Omental fat pad (tissue), 4 donors: ENCODE data around the gene EEA1. TPM values are rescaled to one million over a fixed set of nuclear protein-coding genes. Genes with fewer than 3 reads are reported as not detected.

Experiments
- ATAC-seq: fragments of 150-250 bp; one replicate; pipeline ENCODE4 v1.9.1; 2016; ENCODE audit warnings: mild to moderate bottlenecking, moderate library complexity; ENCODE audit not compliant: low FRiP score
- DNase-seq: peaks from one replicate; pipeline ENCODE4 v3.0.0-alpha.2; 2019; ENCODE audit warnings: low spot score
- total RNA-seq, 4 donors: library from RNA; depleted of rRNA; stranded (reverse); fragments of >200 nt; gene quantifications; one replicate each; pipeline ENCODE4 v1.1.0, GENCODE V29; 2016
- TF ChIP-seq, protein P1 (sequence below), 3 donors: fragments of 450-650 bp; IDR thresholded peaks; one replicate each; pipeline ENCODE4 v1.5.1; 2016 to 2017; ENCODE audit warnings: antibody characterized with exemption in 3 of 3, mild to moderate bottlenecking in 3 of 3, moderate library complexity in 2 of 3

Gene EEA1
- total RNA-seq, 4 donors from 2014 or later = 20.6 to 40.6 (median 25.4) TPM

DNA sequence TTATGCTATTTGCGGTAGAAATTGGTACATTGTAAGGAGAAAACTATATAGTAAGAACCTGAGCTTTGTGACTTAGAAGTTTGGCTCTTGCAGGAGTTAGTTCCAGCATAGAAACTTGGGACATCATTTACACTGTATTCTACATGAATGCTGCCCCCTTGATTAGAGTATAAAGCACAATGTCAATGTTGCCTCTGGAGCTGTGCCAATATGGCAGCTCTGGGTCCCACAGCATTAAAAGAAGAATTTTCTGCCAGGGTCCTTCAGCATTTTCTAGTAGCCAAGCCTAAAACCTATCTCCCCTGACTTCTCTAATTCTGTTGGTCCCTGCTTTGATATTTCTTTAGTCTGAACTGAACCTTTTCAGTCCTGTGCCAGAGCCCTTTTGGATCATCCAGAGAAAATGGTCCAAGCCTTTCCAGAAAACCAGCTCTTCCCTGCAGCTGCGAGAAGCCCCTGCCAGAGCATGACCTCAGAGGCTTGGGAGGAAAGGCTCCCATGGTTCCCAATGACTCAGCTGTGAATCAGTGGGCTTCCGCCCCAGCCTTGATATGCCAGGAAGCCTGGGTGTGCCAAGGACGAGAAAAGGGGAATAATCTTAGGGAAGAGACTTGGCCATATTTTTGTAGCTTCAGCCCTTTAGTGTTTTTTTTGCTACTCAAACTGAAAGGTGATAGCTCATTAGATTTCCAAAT is 183.1 kb downstream of the EEA1 start:
- TF ChIP-seq, protein P1, sequence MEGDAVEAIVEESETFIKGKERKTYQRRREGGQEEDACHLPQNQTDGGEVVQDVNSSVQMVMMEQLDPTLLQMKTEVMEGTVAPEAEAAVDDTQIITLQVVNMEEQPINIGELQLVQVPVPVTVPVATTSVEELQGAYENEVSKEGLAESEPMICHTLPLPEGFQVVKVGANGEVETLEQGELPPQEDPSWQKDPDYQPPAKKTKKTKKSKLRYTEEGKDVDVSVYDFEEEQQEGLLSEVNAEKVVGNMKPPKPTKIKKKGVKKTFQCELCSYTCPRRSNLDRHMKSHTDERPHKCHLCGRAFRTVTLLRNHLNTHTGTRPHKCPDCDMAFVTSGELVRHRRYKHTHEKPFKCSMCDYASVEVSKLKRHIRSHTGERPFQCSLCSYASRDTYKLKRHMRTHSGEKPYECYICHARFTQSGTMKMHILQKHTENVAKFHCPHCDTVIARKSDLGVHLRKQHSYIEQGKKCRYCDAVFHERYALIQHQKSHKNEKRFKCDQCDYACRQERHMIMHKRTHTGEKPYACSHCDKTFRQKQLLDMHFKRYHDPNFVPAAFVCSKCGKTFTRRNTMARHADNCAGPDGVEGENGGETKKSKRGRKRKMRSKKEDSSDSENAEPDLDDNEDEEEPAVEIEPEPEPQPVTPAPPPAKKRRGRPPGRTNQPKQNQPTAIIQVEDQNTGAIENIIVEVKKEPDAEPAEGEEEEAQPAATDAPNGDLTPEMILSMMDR (IDR thresholded peaks at IDR 0.05) = no peak
- DNase-seq (peak; percentile 74), ATAC-seq (peak; percentile 98)

DNA sequence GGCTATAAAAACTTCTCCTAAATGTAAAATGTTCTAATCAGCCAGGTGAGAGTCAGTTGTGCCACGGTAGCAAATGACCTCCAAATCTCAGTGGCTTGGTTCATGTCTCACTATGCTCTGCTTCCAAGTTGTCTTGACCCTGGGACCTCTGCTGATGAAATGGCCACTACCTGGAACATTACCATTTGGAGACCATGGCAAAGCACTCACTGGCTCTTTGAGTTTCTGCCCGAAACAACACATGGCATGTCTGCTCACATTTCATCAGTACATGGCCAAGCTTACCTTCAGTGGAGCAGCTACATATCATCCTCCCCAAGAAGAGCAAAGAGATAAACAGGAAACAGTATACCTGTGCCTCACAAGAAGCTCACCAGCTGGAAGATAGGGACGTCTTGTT is 186.1 kb downstream of the EEA1 start:
- TF ChIP-seq, protein P1 (IDR thresholded peaks at IDR 0.05) = no peak
- ATAC-seq (no peak), DNase-seq (no peak)

GRCh38 chr12:92740411-92740810 is 188.7 kb downstream of the EEA1 start:
- no peak for ATAC-seq
- TF ChIP-seq, protein P1 (IDR thresholded peaks at IDR 0.05) = no peak
- DNase-seq = no peak

DNA sequence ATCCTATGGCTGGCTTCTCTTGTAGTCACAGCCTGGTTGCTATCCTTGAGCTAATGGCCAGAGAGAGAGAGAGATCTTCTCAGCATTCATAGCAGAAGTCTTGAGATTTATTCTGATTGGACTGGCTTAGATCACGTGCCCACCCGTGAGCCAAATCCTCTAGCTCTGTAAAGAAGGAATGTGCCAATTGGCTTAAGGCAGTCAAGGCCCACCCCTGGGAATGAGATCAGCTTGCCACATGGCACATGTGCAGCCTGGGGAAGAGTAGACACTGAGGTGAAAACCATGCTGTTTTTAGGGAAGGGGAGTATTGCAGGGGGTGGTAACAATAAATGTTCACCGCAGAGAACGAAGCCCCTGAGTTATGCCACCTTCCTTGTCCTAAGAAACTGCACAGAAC is 190.0 kb downstream of the EEA1 start:
- TF ChIP-seq, protein P1 (IDR thresholded peaks at IDR 0.05) = no peak
- no peak for ATAC-seq
- no peak for DNase-seq

- DNase-seq (no peak), ATAC-seq (no peak)
- TF ChIP-seq, protein P1 (IDR thresholded peaks at IDR 0.05) = no peak
These were observed 190.9 kb downstream of the EEA1 start for GRCh38 chr12:92737855-92738850.

- no peak for ATAC-seq
- no peak for DNase-seq
- TF ChIP-seq, protein P1 (IDR thresholded peaks at IDR 0.05) = no peak
These were observed 192.5 kb downstream of the EEA1 start for GRCh38 chr12:92736605-92737004.
